ENCODE data around the gene SLC6A7. TPM values are rescaled to one million over a fixed set of nuclear protein-coding genes. Genes with fewer than 3 reads are reported as not detected.

Gene SLC6A7
- total and polyA plus RNA-seq, 2 donors from 2014 or later: not detected

DNA sequence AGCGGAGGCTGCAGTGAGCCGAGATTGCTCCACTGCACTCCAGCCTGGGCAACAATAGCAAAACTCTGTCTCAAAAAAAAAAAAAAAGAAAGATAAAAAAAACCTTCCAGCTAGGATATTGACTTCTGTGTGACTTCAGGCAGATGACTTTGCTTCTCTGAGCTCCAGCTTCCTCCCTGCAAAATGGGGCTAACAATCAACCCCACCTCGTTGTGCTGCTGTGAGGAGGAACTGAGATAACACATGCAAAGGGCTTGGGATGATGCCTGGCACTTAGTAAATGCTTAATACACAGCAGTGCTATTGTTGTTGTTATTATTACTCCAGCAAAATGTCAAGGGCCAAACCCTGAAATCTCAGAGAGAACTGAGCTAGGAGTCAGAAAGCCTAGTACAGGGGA lies 26.8 kb upstream of the SLC6A7 start:
- H3K27me3 ChIP-seq (ENCODE audit: control insufficient read depth, insufficient read depth, low read length): peaks cover 4% of the 10 kb centered on the region
- H3K27ac ChIP-seq (ENCODE audit: low read depth in 2 of 2, low read length in 2 of 2): no peak overlapping the region
- no peak overlapping the region for H3K4me3 ChIP-seq (ENCODE audit: low read length in 3 of 3)
- H3K36me3 ChIP-seq (ENCODE audit: control insufficient read depth in 2 of 3, insufficient read depth in 3 of 3, low read length in 3 of 3): no peaks in the 10 kb centered on the region
- TF ChIP-seq, protein P1, sequence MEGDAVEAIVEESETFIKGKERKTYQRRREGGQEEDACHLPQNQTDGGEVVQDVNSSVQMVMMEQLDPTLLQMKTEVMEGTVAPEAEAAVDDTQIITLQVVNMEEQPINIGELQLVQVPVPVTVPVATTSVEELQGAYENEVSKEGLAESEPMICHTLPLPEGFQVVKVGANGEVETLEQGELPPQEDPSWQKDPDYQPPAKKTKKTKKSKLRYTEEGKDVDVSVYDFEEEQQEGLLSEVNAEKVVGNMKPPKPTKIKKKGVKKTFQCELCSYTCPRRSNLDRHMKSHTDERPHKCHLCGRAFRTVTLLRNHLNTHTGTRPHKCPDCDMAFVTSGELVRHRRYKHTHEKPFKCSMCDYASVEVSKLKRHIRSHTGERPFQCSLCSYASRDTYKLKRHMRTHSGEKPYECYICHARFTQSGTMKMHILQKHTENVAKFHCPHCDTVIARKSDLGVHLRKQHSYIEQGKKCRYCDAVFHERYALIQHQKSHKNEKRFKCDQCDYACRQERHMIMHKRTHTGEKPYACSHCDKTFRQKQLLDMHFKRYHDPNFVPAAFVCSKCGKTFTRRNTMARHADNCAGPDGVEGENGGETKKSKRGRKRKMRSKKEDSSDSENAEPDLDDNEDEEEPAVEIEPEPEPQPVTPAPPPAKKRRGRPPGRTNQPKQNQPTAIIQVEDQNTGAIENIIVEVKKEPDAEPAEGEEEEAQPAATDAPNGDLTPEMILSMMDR (IDR thresholded peaks at IDR 0.05; ENCODE audit: borderline replicate concordance, extremely low read depth, insufficient read depth): no peak
- FAIRE-seq (no peak), DNase-seq (no peak)
- intact Hi-C loops (cut with DNase I): no loop called here
- peaks cover 0 to 12% (median 11%) of the 10 kb centered on the region in 3 donors for H3K4me1 ChIP-seq (ENCODE audit: control insufficient read depth in 2 of 3, insufficient read depth in 2 of 3, low read depth in 1 of 3, low read length in 3 of 3)
- H3K9ac ChIP-seq (ENCODE audit: low read length in 3 of 3): no peak overlapping the region
- H3K9me3 ChIP-seq (ENCODE audit: control insufficient read depth in 2 of 3, insufficient read depth in 1 of 3, low read length in 3 of 3): no peaks in the 10 kb centered on the region

DNA sequence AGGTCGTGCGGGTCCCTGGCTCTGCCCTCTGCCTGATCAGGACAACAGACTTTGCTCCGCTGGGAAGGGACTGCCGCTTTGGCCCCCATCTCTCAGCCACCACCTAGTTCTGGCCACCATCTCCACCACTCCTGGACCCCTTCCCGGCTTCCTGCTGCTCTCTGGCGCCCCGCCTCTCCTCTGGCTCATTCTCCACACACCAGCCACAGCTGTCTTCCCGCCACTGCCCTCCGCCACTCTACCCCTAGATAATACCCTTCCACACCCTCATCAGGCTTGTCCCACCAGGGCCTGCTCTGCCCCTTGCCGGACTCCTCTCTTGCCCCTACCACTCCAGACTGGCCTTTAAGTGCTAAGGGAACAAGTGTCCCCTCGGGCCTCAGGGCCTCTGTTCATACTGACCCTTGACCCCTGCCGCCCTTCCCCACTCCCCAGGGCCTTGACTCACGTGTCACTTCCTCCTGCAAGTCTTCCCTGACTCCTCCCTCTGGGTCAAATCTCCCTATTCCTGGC lies 26.3 kb upstream of the SLC6A7 start:
- no peak overlapping the region for H3K27ac ChIP-seq (ENCODE audit: low read depth in 2 of 2, low read length in 2 of 2)
- H3K9ac ChIP-seq (ENCODE audit: low read length in 3 of 3): no peak overlapping the region
- H3K4me3 ChIP-seq (ENCODE audit: low read length in 3 of 3): no peak overlapping the region
- no peak for FAIRE-seq
- TF ChIP-seq, protein P1 (IDR thresholded peaks at IDR 0.05; ENCODE audit: borderline replicate concordance, extremely low read depth, insufficient read depth): no peak
- H3K36me3 ChIP-seq (ENCODE audit: control insufficient read depth in 2 of 3, insufficient read depth in 3 of 3, low read length in 3 of 3): no peaks in the 10 kb centered on the region
- H3K4me1 ChIP-seq (ENCODE audit: control insufficient read depth in 2 of 3, insufficient read depth in 2 of 3, low read depth in 1 of 3, low read length in 3 of 3): peaks cover 0 to 12% (median 11%) of the 10 kb centered on the region in 3 donors
- peaks cover 4% of the 10 kb centered on the region for H3K27me3 ChIP-seq (ENCODE audit: control insufficient read depth, insufficient read depth, low read length)
- no peak for DNase-seq
- no peaks in the 10 kb centered on the region for H3K9me3 ChIP-seq (ENCODE audit: control insufficient read depth in 2 of 3, insufficient read depth in 1 of 3, low read length in 3 of 3)
- intact Hi-C loops (cut with DNase I): no loop called here

DNA sequence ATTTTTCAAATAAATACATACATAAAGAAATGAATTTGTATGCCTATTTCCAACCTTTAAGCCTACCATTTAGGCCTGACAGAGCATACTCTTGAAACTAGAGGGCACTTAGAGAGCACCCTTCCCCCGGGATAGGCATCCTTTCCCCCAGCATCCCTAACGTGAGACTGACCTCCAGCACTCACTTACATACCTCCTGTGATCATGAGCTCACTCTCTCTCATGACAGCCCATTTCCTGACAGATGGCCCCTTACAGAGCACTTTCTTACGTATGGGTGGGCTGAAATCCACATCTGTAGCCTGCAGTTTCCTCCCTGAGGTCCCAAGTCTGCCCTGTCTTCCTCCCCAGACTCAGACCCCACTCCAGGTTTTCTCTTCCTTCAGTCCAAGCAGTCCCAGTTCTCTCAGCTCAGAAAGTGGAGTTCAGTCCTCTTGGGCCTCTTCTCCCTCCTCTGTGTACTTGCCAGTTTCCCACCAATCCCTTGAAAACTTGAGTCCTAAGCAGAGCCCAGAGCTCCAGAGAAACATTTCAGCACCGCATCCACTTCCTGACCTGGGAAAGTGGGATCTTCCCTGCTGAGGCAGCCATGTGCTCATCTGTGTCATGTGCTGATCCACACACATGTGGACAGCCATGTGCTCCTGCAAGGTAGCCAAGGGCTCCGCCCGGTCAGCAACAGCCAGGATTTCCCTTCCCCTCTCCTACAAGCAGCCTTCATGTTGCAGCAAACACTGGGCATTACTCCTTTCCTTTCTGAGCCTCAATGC lies 25.5 kb upstream of the SLC6A7 start:
- no peak overlapping the region for H3K9ac ChIP-seq (ENCODE audit: low read length in 3 of 3)
- intact Hi-C loops (cut with DNase I): no loop called here
- H3K4me3 ChIP-seq (ENCODE audit: low read length in 3 of 3): no peak overlapping the region
- H3K36me3 ChIP-seq (ENCODE audit: control insufficient read depth in 2 of 3, insufficient read depth in 3 of 3, low read length in 3 of 3): no peaks in the 10 kb centered on the region
- no peak overlapping the region for H3K27ac ChIP-seq (ENCODE audit: low read depth in 2 of 2, low read length in 2 of 2)
- DNase-seq: no peak
- peaks cover 0 to 11% (median 9%) of the 10 kb centered on the region in 3 donors for H3K4me1 ChIP-seq (ENCODE audit: control insufficient read depth in 2 of 3, insufficient read depth in 2 of 3, low read depth in 1 of 3, low read length in 3 of 3)
- no peak for FAIRE-seq
- peaks cover 4% of the 10 kb centered on the region for H3K27me3 ChIP-seq (ENCODE audit: control insufficient read depth, insufficient read depth, low read length)
- TF ChIP-seq, protein P1 (IDR thresholded peaks at IDR 0.05; ENCODE audit: borderline replicate concordance, extremely low read depth, insufficient read depth): no peak
- no peaks in the 10 kb centered on the region for H3K9me3 ChIP-seq (ENCODE audit: control insufficient read depth in 2 of 3, insufficient read depth in 1 of 3, low read length in 3 of 3)

All from kidney (tissue), 14 donors.